NCI-H2029 (cell line): ENCODE data around the gene FGF8.

ENCODE experiments used
- DNase-seq: peaks from one replicate; lab custom pipeline; 2025; lab: John Stamatoyannopoulos, UW

FGF8 gene

DNA sequence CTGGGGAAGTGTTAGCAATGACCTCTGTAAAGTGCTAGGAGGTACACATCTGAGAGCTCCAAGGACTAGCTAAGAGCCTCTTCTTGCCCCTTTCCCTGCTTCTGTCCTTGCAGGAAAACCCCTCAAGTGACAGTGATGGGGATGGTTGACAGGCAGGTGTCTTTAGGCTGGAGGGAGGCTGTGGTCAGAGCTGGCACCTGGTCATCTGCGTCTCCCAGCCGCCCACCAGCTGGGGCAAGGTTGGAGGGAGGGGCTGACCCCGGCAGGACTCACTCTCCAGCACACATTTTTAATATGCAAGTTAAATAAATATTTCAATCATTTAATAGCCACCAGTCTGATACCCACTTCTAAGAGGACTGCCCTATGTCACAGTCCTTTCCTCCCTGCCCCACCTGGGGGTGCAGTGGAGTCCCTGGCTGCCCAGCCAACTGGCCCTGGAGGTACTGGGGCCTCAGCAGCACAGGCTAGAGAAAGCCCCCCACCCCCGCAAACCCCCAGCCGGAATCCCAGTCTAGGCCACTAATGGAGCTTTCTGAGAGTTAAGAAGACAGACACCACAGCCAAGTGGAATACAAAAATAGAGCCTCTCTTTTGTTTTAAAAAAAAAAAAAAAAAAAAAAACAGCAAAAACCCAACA is 6.3 kb downstream of the FGF8 start:
- DNase-seq: no peak

DNA sequence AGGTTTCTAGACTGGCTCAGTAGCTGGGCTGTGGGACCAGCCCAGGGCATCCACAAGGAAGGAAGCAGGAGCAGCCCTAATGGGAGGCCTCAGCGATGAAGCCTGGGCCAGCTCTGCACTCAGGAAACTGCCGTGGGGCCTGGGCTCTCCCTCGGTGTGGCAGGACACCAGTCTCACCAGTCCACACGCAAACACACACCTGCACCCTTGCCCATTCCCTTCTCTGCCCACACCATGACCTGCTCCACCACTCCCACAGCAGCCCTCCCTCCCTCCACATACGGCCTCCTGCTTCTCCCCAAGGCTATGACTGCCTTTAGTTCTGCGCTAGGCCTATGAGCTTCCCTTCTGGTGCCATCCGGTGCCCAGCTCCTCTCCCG is 7.1 kb downstream of the FGF8 start:
- no peak for DNase-seq

DNA sequence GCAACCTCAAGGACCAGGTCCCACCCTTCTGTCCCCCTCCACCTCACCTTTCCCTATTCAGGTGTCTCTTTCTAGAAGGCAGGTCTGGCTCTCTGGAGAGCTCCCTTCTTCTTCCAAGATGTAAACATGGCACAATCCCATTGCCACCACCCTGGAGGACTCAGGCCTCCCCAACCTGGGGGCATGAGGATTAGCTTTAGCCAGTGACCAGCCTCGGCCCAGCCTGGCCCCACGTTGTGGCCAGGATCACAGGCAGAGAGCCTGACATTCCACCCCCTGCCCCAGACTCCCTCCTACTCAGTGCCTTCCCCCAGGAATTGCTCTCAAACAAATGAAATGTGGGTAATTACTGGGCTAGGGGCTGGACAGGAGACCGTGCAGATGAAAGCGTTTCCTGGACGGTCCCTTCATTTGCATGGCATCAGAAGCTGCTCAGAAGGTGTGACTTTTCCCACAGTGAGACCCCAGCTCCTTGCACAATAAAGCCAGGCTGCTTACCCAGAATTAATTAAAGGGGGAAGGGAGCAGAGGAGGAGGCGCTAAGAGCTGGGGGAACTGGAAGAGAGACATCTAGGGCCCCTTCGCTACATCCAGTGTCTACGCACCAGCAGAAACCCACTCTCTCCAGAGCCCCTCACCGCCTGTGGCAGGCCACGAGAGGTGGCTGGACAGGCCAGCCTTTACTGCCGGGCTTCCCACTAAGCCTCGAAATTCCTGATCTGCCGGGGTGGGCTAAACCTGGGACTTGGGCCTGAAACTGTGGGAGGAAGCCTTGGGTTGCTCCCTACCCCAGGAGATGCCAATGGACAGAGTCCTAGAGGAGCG is 7.7 kb downstream of the FGF8 start:
- DNase-seq: no peak

DNA sequence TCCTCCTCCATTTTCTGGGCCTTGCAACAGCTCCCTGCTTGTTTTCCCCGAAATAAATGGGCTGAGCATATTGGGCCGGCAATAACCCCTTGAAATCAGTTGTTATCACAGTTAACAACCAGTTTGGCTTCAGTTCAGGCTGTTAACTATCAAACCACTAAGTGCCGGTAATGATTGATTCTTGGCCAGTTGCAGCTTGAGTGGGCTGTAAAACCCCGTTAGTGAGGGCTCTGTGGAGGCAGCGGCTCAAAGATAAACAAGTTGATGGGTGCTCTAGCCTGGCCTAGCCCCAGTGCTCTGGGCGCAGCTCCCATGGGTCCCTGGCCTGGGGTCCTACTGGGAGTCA is 8.3 kb downstream of the FGF8 start:
- no peak for DNase-seq

GRCh38 chr10:101766753-101767599 is 8.9 kb downstream of the FGF8 start:
- DNase-seq: no peak

DNA sequence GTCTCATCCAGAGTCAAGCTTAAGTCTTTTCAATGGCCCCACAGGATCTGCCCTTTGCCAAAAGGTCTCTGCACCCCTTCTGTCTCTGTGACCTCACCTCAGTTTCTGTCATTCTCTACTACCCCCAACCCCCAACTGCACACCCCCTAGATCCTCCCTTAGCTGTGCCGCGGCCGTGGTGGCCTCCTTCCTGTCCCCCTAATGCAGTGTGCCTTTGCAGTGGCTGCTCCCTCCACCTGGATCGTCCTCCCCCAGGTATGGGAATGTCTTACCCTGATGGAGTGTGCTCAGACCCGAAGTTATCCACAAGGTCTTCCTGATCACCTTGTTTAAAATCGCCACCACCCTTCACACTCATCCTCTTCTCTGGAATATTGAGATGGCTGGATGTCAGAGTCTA is 9.6 kb downstream of the FGF8 start:
- DNase-seq: no peak

GRCh38 chr10:101763141-101763846 is 12.6 kb downstream of the FGF8 start:
- DNase-seq: no peak

- no peak for DNase-seq
These were observed 13.2 kb downstream of the FGF8 start for GRCh38 chr10:101762736-101763135.

- no peak for DNase-seq
These were observed 14.7 kb downstream of the FGF8 start for GRCh38 chr10:101761226-101761625.

DNA sequence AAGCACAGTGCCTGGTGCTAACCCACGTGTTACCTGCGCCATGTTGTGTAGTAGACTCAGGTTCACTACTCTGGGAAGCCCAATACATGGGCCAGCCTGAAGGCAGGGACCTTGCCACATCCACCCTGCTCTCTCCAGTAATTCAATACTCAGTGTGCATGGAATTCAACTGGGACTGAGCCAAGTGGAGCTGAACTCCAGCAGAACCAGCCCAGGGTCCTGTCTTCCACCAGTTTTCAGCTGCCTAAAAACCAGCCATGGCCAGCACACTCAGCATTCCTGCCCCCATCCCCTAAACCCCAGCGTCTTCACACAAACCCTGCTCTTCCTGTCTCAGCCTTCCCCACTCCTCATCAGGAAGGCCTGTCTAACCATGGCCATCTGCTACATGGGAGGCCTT is 15.4 kb downstream of the FGF8 start:
- DNase-seq: no peak

DNA sequence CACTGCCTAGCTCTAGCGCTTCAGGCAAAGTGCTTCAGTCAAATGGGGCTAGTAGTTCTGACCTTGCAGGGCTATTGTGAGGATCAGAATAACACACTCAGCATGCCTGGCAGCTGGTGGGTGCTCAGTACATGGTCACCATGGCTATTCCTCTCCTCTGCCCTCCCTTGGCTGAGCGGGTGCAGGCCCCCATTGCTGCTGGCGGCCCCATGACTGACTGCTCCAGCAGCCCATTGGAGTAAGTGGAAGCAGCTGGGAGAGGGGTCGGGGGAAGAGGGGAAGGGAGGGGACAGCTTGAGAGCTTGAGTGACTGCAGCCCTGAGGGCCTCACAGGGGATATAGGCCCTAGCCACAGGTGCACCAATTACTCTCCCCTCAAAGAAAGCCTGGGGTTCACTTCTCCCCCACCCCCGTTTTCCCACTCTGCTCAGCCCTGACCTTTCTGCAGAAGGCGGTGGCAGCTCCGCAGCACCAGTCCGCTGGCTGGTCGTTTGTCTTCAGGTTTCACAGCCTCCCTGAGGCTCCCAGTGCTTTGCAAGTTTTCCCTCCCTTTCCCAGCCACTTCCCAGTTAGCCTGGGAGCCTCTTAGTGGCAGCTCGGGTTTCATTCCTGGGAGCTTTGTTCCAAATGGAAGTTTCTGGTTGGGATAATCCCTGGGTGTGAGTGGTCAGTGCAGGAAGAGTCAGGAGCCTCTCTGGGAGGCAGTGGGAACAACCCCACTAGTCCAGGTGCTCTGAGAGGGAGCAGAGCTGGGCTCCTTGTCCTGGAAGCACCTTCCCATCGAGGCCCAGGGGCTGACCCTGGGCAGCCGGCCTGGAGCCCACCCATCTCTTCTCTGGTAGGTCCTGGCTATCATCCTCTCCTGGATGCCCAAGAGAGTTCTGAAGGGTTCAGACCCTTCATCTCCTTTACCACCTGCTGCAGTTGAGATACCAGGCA is 16.3 kb downstream of the FGF8 start:
- DNase-seq: no peak

DNA sequence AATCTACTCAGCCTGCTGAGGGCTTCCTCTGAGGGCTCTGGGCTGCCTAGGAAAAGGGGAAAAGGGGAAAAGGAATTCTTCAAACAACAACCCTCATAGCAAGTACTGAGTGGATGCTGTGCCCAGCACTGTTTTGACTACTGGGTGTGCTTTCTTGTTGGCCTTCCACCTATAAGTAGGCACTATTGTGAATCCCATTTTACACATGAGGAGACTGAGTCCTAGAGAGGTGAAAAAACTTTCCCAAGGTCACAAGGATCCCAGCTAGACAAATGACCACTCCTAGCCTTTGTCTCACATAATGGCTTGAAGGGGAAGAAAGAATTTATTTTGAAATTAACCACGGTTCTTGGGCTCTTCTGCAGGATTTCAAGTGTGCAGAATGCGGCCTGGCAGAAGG is 17.1 kb downstream of the FGF8 start:
- no peak for DNase-seq

- no peak for DNase-seq
These were observed 23.7 kb downstream of the FGF8 start for GRCh38 chr10:101752241-101752640.

GRCh38 chr10:101749047-101750016 is 26.6 kb downstream of the FGF8 start:
- no peak for DNase-seq

GRCh38 chr10:101748496-101748895 is 27.4 kb downstream of the FGF8 start:
- DNase-seq: no peak

GRCh38 chr10:101745074-101745696 is 30.7 kb downstream of the FGF8 start:
- DNase-seq: no peak

DNA sequence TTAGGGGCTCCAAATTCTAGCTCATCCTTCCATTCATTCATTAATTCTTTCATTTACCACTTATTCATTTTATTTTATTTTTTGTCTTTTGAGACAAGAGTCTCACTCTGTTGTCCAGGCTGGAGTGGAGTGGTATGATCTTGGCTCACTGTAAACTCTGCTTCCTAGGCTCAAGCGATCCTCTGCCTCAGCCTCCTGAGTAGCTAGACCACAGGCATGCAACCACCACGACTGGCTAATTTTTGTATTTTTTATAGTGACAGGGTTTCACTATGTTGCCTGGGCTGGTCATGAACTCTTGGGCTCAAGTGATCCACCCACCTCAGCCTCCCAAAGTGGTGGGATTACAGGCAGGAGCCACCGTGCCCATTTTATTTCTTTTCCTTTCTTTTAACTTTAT is 31.6 kb downstream of the FGF8 start:
- DNase-seq: no peak

DNA sequence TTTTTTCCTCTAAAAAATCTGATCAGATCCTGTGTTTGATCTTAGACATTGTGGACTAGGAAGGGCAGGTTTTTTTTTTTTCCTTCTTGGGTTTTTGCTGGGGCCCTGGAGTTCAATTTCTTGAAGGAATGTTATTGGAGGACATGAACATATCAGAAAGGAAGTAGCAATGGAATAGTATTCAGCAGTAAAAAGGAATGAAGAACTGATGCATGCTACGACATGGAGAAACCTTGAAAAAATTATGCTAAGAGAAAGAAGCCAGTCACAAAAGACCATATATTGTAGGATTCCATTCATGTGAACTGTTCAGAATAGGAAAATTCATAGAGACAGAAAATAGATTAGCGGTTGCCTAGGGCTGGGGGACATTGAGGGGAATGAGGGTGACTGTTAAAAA is 34.0 kb downstream of the FGF8 start:
- no peak for DNase-seq

GRCh38 chr10:101736666-101737065 is 39.2 kb downstream of the FGF8 start:
- DNase-seq: no peak

GRCh38 chr10:101732096-101732495 is 43.8 kb downstream of the FGF8 start:
- no peak for DNase-seq
